HG02981 (cell line): ENCODE data around the gene CASP7.
A peak's percentile ranks its signal among the peaks of the same experiment; 100 is the strongest.

Source experiments
- ATAC-seq: cut with Tn5 transposase; IDR thresholded peaks from one replicate; pipeline ENCODE4 v1.9.1; 2021; ENCODE audit warnings: mild to moderate bottlenecking, moderate library complexity; ENCODE audit not compliant: unreplicated experiment

Gene CASP7

GRCh38 chr10:113665806-113666354, 13.8 kb upstream of the CASP7 start:
- ATAC-seq, result no peak

- peak; percentile 88 for ATAC-seq
Observed at GRCh38 chr10:113666682-113667252, 12.9 kb upstream of the CASP7 start.

DNA sequence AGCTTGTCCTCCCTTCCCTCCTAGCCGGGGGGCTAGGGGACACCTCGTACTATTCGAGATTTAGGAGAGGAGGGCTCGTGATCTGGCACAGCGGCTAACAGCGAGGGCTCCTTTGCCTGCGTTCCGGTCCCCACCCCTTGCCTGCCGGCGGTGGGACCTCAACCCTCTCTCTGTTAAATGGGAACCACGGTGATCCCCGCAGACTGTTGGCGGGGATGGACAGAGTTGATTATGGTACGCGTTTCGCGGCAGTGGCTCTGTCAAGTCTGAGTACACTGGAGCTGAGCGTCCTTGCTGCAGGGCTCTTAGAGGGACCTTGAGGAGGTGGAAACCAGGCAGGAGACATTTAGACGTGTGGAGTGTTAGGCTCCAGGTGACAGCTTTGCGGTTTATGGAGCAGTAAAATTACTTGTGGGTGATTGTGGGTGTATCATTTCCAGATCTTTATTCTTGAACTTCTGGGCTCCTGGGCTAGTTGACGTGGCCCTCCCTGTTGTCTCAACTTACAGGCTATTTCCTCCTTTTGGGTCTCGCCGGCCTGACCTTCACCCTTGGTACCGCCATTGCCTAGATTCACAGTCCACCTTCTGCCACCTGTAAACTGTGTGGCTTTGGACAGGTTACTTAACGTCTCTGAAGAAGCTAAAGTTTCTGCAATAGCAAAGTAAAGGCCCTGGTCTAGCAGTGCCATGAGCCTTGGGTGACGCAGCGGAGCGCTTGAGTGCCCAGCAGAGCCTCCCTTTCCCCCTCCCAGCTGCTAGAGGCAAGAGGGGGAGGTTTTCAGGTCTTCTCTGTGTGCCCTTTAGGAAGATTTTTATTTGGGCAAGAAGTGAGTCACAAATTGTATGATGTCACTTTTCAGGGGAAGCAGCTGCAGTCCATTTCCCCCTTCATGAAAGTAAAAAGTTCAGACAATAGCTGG, 739 bp downstream of the CASP7 start:
- ATAC-seq, result peak; percentile 19

DNA sequence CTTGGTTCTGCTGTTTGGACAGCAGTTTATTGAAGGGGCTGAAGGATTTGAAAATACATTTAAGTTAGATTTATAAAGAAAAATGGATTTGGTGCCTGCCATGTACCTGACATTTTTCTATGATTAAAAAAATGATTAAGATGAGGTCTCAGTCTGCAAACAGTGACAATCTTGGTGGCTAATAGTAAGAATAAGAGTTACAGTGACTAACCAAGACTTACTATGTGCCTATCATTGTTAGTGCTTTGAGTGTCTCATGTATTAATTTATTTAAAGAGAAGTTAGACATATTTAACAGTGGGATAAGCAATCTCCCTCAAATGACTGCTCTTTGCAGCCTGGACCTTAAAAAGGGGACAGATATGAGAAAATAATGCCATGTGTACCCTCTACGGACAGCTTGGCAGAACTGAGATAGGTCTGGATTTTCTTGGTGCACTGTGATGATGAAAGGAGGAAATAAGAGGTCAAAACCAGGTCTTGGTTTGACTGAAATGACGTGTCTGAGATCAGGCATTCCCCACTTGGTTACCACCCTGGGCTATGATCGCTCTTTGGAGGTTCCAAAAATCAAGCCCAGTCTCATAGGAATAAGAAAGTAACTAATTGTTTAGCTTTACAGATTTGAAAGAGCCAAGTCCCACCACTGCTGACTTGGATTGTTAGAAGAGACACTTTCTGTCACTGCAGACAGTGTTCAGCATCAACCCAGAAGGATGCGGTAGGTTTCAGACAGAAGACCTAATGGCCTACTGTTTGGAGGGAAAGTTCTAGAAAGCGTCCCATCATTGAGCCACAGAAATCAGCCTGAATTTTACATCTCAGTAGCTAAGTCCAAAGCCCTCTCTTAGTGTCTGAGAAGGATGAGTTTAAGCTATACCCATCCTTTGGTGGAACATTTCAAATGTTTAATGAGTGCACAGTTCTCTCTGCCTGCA, 2.1 kb downstream of the CASP7 start:
- ATAC-seq, result peak; percentile 59

- ATAC-seq, result no peak
Observed at GRCh38 chr10:113683300-113683699, 3.6 kb downstream of the CASP7 start.

DNA sequence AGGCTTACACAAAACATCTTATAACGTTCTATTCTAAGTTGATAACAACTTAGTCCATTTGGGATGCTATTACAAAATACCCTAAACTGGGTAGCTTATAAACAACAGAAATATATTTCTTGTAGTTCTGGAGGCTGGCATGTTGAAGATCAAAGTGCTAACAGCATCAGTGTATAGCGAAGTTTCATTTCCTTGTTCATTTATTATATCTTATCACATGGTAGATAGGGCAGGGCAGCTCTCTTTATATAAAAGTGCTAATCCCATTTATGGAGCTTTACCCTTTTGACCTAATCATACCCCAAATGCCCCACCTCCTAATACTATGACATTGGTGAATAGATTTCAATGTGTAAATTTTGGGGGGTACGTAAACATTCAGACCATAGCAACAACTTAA, 6.3 kb downstream of the CASP7 start:
- ATAC-seq, result no peak

GRCh38 chr10:113687037-113687436, 7.3 kb downstream of the CASP7 start:
- no peak for ATAC-seq

- no peak for ATAC-seq
Observed at GRCh38 chr10:113689057-113689456, 9.3 kb downstream of the CASP7 start.

DNA sequence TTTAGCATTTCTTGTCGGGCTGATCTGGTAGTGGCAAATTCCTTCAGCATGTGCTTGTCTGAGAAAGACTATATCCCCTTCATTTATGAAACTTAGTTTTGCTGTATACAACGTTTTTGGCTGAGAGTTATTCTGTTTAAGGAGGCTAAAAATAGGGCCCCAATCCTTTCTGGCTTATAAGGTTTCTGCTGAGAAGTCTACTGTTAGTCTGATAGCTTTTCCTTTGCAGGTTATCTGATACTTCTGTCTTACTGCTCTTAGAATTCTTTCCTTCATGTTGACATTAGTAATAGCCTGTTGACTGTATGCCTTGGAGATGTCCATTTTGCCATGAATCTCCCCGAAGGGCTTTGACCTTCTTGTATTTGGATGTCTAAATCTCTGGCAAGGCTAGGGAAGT, 9.9 kb downstream of the CASP7 start:
- ATAC-seq, result no peak

GRCh38 chr10:113690749-113691148, 11.0 kb downstream of the CASP7 start:
- no peak for ATAC-seq

- ATAC-seq, result no peak
Observed at GRCh38 chr10:113691381-113691780, 11.7 kb downstream of the CASP7 start.

DNA sequence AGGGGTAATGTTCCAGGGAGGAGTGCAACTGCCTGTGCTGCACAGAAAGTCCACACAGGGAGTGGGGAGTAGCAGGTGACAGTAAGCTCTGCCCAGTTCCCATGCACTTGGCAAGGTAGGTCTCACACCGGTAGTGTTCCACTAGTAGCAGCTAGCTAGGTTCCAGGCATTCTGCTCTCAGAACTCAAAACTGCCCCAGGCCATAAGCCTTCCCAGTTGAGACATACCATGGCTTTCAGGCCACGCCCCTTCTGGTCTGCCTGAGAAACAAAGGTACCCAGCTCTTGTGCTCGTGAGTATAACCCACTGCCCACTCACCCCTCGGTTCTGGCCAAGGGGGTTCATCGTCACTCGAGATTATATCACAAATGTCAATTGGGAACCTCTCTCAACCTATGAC, 12.6 kb downstream of the CASP7 start:
- no peak for ATAC-seq

- no peak for ATAC-seq
Observed at GRCh38 chr10:113693348-113693747, 13.6 kb downstream of the CASP7 start.

- no peak for ATAC-seq
Observed at GRCh38 chr10:113695691-113696090, 16.0 kb downstream of the CASP7 start.

DNA sequence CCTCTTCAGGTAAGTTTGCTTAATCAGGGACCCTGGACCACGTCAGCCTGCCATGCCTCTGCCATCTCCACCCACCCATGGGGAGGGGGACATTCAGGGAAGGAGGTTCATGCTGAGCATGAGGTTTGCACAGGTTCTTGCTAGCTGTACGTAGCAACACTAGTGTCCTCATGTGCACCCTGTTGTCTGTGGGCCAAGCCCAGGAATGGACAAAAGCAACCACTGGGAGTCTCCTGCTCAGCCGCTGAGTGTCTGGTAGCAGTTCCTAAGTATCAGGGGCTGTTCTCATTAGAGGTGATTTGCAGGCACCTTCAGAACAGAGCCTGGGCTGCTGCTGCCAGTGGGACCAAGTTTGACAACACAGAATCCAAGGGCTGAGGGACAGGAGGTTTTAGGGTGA, 17.9 kb downstream of the CASP7 start:
- ATAC-seq, result no peak

DNA sequence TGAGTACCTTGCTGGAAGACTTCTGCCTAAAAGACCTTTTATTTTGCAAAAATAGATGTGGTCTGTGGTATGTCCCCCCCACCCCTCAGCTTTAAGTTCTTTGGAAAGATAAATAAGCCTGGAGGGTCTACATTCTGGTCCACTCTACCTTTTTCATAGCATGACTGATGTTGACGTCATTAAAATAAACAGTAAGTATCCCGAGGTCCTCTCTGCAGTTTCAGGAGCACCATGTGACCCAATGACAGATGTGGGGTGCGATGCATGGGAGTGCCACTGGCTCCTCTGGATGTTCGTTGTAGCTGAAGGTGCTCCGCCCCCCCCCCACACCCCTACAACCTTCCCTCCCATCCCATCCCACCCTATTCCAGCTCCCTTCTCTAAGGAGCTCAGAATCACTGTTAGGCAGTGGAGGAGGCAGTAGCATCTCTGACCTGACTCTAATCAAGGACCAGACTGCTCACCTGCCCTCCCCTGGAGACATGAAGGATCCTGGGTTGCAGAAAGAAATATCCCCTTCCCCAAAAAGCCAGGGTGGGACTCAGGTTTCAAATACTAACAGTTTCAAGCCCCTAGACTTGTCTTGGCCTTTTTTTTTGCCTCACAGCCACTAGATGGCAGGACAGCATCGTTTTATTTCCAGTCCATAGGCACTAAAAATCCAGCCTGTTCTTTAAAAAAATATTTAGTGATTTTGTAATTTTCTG, 25.1 kb downstream of the CASP7 start:
- ATAC-seq, result no peak

DNA sequence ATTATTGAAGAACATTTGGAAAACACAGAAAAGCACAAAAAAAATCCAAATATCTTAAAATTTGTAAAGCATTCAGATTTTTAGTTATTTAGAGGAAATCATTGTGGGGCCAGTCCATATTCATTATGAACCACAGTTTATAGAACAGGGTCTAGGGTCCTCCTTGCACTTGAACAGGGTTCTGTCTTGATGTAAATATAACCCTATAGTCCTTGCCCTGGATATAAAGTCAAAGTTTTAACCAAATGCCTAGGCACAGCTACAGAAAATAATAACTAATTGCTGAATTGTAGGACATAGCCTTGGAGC, 25.6 kb downstream of the CASP7 start:
- no peak for ATAC-seq

DNA sequence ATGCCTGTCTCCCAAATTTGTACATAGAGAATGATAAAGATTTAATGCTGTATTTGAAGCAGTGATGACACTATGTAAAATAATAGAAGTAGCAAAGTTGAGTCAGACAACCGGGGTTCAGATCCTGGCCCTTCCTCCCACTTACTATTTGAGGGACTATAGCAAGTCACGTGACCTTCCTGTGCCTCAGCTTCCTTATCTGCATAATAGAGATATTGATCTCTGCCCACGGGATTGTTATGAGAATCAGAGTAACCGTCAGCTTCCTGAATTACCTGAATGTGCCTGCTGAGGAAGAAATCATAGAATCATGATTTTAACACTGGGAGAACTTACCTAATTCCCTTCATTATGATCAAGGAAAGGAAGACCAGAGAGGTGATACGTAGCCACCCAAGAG, 26.9 kb downstream of the CASP7 start:
- no peak for ATAC-seq

DNA sequence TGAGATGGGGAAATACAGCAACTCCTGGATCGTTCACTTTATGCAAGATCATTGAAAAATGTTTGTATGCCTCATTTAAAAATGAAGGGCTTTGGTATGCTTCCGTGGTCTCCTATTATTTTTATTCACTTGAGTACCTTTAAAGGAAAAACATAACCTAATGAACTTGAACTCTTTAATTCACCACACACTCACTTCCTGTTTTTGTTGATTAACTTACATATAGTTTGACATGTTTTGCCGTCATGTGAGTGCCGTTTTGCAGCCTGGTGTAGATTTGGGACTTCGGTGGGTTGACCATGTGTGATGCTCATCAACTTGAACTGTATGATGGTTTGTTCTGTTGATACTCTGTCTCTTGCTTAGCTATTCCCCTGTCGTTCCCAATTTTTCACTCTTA, 28.9 kb downstream of the CASP7 start:
- ATAC-seq, result no peak

DNA sequence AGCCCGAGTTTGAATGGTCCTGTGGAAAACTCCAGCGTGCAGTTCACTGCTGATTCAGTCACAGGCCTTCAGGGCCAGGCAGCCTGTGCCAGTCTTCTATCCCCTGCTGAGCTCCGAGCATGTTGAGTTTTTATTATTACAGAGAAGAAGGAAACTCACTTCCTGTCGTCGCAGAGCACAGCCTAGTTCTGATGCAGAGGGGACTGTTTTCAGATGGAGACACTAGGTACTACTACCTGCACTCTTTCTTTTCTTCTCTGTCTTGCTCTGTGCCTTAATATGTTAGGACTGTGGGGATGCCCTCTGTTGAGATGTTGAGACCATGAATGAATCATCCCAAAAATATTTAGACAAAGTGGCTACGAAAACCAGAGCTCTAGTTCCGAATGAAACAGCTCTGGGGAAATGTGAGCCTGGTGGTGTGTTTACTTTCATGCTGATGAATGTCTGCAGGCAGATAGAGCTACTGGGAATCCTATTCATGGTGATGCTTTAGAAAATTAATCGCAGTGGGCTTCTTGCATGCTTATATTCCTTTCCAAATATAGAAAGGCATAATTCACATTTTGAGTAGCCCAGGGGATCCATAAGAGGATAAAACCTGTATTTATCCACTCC, 29.6 kb downstream of the CASP7 start:
- ATAC-seq, result no peak
